SK-N-SH treated with all-trans-retinoic acid at 6 μM for 48 hours (cell line): ENCODE measurements around the gene VEPH1.

Experiments
- ATAC-seq: fragments of 200-7000 bp; cut with Tn5 transposase; 3 replicates; pipeline ENCODE4 v1.9.1; 2020; ENCODE audit warnings: mild to moderate bottlenecking, moderate library complexity
- ARNTL ChIP-seq: fragments of 450-650 bp; formaldehyde crosslinking; IDR thresholded peaks from 2 replicates; pipeline ENCODE4 v1.5.0; 2020; ENCODE audit warnings: low read depth, mild to moderate bottlenecking, moderate library complexity, borderline replicate concordance
- BACH2 ChIP-seq: fragments of 250-450 bp; sonication (Bioruptor Pico); IDR thresholded peaks from 2 replicates; pipeline ENCODE4 v1.9.0; 2021; ENCODE audit warnings: mild to moderate bottlenecking, borderline replicate concordance
- CREB5 ChIP-seq: fragments of 250-450 bp; sonication (Bioruptor Pico); IDR thresholded peaks from 2 replicates; pipeline ENCODE4 v1.5.1; 2020; ENCODE audit warnings: low read depth, mild to moderate bottlenecking, moderate library complexity
- CSDC2 ChIP-seq: fragments of 250-450 bp; sonication (Bioruptor Pico); IDR thresholded peaks from 2 replicates; pipeline ENCODE4 v1.5.0; 2020; ENCODE audit warnings: mild to moderate bottlenecking, moderate library complexity
- CSRNP3 ChIP-seq: fragments of 250-450 bp; sonication (Bioruptor Pico); IDR thresholded peaks from 2 replicates; pipeline ENCODE4 v1.5.1; 2021; ENCODE audit warnings: mild to moderate bottlenecking, moderate library complexity
- ESRRG ChIP-seq: fragments of 250-450 bp; sonication (Bioruptor Pico); IDR thresholded peaks from 2 replicates; pipeline ENCODE4 v1.6.1; 2021; ENCODE audit warnings: mild to moderate bottlenecking
- GLIS3 ChIP-seq: fragments of 250-450 bp; sonication (Bioruptor Pico); IDR thresholded peaks from 2 replicates; pipeline ENCODE4 v1.5.0; 2020; ENCODE audit warnings: mild to moderate bottlenecking, moderate library complexity
- ISL1 ChIP-seq: fragments of 250-450 bp; sonication (Bioruptor Pico); IDR thresholded peaks from 2 replicates; pipeline ENCODE4 v2.1.2; 2022; ENCODE audit warnings: mild to moderate bottlenecking, moderate library complexity
- PPARA ChIP-seq: fragments of 250-450 bp; sonication (Bioruptor Pico); IDR thresholded peaks from 2 replicates; pipeline ENCODE4 v1.5.0; 2020; ENCODE audit warnings: mild to moderate bottlenecking, borderline replicate concordance
- SNAI2 ChIP-seq: fragments of 250-450 bp; sonication (Bioruptor Pico); IDR thresholded peaks from 2 replicates; pipeline ENCODE4 v1.5.0; 2020; ENCODE audit warnings: mild to moderate bottlenecking, moderate library complexity
- TCF4 ChIP-seq: fragments of 250-450 bp; sonication (Bioruptor Pico); IDR thresholded peaks from 2 replicates; pipeline ENCODE4 v1.8.0; 2021; ENCODE audit warnings: mild to moderate bottlenecking, moderate library complexity, borderline replicate concordance
- TOX ChIP-seq: fragments of 250-450 bp; sonication (Bioruptor Pico); IDR thresholded peaks from 2 replicates; pipeline ENCODE4 v1.8.0; 2021; ENCODE audit warnings: mild to moderate bottlenecking, moderate library complexity, borderline replicate concordance
- ZC3H10 ChIP-seq: fragments of 250-450 bp; sonication (Bioruptor Pico); IDR thresholded peaks from 2 replicates; pipeline ENCODE4 v1.5.1; 2021; ENCODE audit warnings: mild to moderate bottlenecking, moderate library complexity
- ZFP3 ChIP-seq: fragments of 250-450 bp; sonication (Bioruptor Pico); IDR thresholded peaks from 2 replicates; pipeline ENCODE4 v1.5.0; 2020; ENCODE audit warnings: mild to moderate bottlenecking, moderate library complexity
- ZFP30 ChIP-seq: fragments of 450-650 bp; formaldehyde crosslinking; IDR thresholded peaks from 2 replicates; pipeline ENCODE4 v1.5.0; 2022; ENCODE audit warnings: mild to moderate bottlenecking, moderate library complexity
- ZNF565 ChIP-seq: fragments of 450-650 bp; formaldehyde crosslinking; conservative IDR thresholded peaks from 2 replicates; pipeline ENCODE4 v1.5.0; 2020; ENCODE audit warnings: low read depth, mild to moderate bottlenecking, moderate library complexity
- ZNF8 ChIP-seq: fragments of 450-650 bp; formaldehyde crosslinking; IDR thresholded peaks from 2 replicates; pipeline ENCODE4 v1.5.0; 2020; ENCODE audit warnings: mild to moderate bottlenecking, moderate library complexity
- TF ChIP-seq, protein P1 (sequence below): fragments of 250-450 bp; sonication (Bioruptor Pico); IDR thresholded peaks from 2 replicates; pipeline ENCODE4 v1.5.0; 2020; ENCODE audit warnings: mild to moderate bottlenecking, moderate library complexity

VEPH1 gene

GRCh38 chr3:157532529-157533297 lies 29.5 kb upstream of the VEPH1 start (continued):
- no peak for TF ChIP-seq CSRNP3 (CRISPR knock-in tag)
- no peak for TF ChIP-seq PPARA (CRISPR knock-in tag)
- TF ChIP-seq ESRRG (CRISPR knock-in tag) = no peak
- no peak for TF ChIP-seq TCF4 (CRISPR knock-in tag)
- TF ChIP-seq ZNF8 (CRISPR knock-in tag) = no peak
- TF ChIP-seq ARNTL (CRISPR knock-in tag) = no peak
- TF ChIP-seq SNAI2 (CRISPR knock-in tag) = no peak
- TF ChIP-seq, all 23 proteins: peak for 0

GRCh38 chr3:157531771-157532170 lies 28.6 kb upstream of the VEPH1 start:
- no peak for ATAC-seq
- no peak for TF ChIP-seq SNAI2 (CRISPR knock-in tag)
- TF ChIP-seq ARNTL (CRISPR knock-in tag) = no peak
- no peak for TF ChIP-seq CSDC2
- TF ChIP-seq, protein P1, sequence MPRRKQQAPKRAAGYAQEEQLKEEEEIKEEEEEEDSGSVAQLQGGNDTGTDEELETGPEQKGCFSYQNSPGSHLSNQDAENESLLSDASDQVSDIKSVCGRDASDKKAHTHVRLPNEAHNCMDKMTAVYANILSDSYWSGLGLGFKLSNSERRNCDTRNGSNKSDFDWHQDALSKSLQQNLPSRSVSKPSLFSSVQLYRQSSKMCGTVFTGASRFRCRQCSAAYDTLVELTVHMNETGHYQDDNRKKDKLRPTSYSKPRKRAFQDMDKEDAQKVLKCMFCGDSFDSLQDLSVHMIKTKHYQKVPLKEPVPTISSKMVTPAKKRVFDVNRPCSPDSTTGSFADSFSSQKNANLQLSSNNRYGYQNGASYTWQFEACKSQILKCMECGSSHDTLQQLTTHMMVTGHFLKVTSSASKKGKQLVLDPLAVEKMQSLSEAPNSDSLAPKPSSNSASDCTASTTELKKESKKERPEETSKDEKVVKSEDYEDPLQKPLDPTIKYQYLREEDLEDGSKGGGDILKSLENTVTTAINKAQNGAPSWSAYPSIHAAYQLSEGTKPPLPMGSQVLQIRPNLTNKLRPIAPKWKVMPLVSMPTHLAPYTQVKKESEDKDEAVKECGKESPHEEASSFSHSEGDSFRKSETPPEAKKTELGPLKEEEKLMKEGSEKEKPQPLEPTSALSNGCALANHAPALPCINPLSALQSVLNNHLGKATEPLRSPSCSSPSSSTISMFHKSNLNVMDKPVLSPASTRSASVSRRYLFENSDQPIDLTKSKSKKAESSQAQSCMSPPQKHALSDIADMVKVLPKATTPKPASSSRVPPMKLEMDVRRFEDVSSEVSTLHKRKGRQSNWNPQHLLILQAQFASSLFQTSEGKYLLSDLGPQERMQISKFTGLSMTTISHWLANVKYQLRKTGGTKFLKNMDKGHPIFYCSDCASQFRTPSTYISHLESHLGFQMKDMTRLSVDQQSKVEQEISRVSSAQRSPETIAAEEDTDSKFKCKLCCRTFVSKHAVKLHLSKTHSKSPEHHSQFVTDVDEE = no peak
- no peak for TF ChIP-seq TOX (CRISPR knock-in tag)
- no peak for TF ChIP-seq ISL1
- no peak for TF ChIP-seq ZC3H10
- no peak for TF ChIP-seq BACH2
- TF ChIP-seq GLIS3 (CRISPR knock-in tag) = no peak
- no peak for TF ChIP-seq CREB5 (CRISPR knock-in tag)
- TF ChIP-seq ZNF565 (CRISPR knock-in tag) = no peak
- TF ChIP-seq, all 23 proteins: peak for 0

DNA sequence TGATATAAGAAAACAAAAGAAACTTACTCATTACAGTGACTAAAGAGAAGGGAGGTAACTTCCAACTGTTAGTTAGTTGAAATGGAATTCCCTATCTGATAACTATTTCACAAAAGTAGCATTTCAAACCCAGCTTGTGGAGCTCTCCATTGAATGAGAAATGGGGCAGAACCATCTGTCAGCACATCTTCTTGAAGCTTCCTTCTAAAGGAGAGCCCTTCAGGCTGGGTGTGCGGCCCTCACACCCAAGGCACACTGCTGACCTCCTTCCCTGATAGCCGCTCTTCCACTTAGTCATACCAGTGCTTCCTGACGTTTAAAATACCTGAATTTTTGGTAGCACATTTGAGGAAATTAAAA lies 28.1 kb upstream of the VEPH1 start:
- no peak for ATAC-seq

More for the DNA sequence above, 28.1 kb upstream of the VEPH1 start:
- TF ChIP-seq ARNTL (CRISPR knock-in tag) = no peak
- TF ChIP-seq ESRRG (CRISPR knock-in tag) = no peak
- no peak for TF ChIP-seq TCF4 (CRISPR knock-in tag)
- TF ChIP-seq ISL1 = no peak
- no peak for TF ChIP-seq ZNF565 (CRISPR knock-in tag)
- TF ChIP-seq ZFP3 (CRISPR knock-in tag) = no peak
- no peak for TF ChIP-seq SNAI2 (CRISPR knock-in tag)
- TF ChIP-seq CREB5 (CRISPR knock-in tag) = no peak
- no peak for TF ChIP-seq ZFP30
- no peak for TF ChIP-seq CSRNP3 (CRISPR knock-in tag)
- TF ChIP-seq PPARA (CRISPR knock-in tag) = no peak
- TF ChIP-seq, protein P1 = no peak
- TF ChIP-seq, all 23 proteins: peak for 0
